Gastroesophageal sphincter (tissue), 3 donors: ENCODE data around the gene RAPGEF2.

ENCODE experiments used
- POLR2A ChIP-seq, 2 donors: fragments of 450-650 bp; IDR thresholded peaks; one replicate each; pipeline ENCODE4 v1.6.1; 2017; ENCODE audit warnings: antibody characterized with exemption in 2 of 2, mild to moderate bottlenecking in 2 of 2, moderate library complexity in 1 of 2
- TF ChIP-seq, protein P1 (sequence below), 4 experiments: fragments of 200-600 bp in 2 of 4; fragments of 450-650 bp in 2 of 4; sonication (generic) in 1 of 4; IDR thresholded peaks; one replicate each; pipeline ENCODE4 v1.5.1; 2017 to 2019; ENCODE audit warnings: antibody characterized with exemption in 4 of 4, mild to moderate bottlenecking in 2 of 4, moderate library complexity in 2 of 4

DNA sequence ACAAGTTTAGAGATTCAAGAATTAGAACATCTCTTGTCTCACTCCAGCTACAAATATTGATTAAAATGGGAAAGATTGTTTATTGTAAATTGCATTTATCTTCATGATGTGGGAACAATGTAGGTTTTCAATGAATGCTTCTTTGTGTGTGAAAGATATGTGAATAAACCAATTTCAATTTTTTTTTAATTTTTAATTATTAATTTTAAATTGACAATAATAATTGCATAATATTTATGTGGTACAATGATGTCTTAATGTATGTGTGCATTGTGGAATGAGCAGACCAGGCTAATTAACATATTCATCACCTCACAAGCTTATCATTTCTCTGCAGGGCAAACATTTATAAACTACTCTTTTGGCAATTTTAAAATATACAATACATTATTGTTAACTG lies 281.1 kb downstream of the RAPGEF2 start:
- TF ChIP-seq, protein P1, sequence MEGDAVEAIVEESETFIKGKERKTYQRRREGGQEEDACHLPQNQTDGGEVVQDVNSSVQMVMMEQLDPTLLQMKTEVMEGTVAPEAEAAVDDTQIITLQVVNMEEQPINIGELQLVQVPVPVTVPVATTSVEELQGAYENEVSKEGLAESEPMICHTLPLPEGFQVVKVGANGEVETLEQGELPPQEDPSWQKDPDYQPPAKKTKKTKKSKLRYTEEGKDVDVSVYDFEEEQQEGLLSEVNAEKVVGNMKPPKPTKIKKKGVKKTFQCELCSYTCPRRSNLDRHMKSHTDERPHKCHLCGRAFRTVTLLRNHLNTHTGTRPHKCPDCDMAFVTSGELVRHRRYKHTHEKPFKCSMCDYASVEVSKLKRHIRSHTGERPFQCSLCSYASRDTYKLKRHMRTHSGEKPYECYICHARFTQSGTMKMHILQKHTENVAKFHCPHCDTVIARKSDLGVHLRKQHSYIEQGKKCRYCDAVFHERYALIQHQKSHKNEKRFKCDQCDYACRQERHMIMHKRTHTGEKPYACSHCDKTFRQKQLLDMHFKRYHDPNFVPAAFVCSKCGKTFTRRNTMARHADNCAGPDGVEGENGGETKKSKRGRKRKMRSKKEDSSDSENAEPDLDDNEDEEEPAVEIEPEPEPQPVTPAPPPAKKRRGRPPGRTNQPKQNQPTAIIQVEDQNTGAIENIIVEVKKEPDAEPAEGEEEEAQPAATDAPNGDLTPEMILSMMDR (IDR thresholded peaks at IDR 0.05), result no peak
- TF ChIP-seq POLR2A (IDR thresholded peaks at IDR 0.05), result no peak
